GM12864 (cell line): ENCODE data around the gene TFCP2.
A peak's percentile ranks its signal among the peaks of the same experiment; 100 is the strongest.

Experiments used
- DNase-seq: peaks from one replicate; pipeline ENCODE4 v3.0.0-alpha.2; 2011; ENCODE audit warnings: low read depth
- H3K4me3 ChIP-seq: 2 replicates; pipeline ENCODE4 v1.5.1; 2011; ENCODE audit warnings: mild to moderate bottlenecking, low read depth, low read length, control low read depth
- TF ChIP-seq, protein P1 (sequence below): IDR thresholded peaks from 2 replicates; pipeline ENCODE4 v1.5.1; 2011; ENCODE audit warnings: low read depth, mild to moderate bottlenecking, moderate library complexity, low read length, control low read depth, inconsistent platforms; ENCODE audit errors: missing control alignments

TFCP2 gene

GRCh38 chr12:51065530-51065929, 107.4 kb downstream of the TFCP2 start:
- no peak for DNase-seq
- TF ChIP-seq, protein P1, sequence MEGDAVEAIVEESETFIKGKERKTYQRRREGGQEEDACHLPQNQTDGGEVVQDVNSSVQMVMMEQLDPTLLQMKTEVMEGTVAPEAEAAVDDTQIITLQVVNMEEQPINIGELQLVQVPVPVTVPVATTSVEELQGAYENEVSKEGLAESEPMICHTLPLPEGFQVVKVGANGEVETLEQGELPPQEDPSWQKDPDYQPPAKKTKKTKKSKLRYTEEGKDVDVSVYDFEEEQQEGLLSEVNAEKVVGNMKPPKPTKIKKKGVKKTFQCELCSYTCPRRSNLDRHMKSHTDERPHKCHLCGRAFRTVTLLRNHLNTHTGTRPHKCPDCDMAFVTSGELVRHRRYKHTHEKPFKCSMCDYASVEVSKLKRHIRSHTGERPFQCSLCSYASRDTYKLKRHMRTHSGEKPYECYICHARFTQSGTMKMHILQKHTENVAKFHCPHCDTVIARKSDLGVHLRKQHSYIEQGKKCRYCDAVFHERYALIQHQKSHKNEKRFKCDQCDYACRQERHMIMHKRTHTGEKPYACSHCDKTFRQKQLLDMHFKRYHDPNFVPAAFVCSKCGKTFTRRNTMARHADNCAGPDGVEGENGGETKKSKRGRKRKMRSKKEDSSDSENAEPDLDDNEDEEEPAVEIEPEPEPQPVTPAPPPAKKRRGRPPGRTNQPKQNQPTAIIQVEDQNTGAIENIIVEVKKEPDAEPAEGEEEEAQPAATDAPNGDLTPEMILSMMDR: no peak
- no peak overlapping the region for H3K4me3 ChIP-seq

- H3K4me3 ChIP-seq: no peak overlapping the region
- no peak for DNase-seq
- TF ChIP-seq, protein P1: no peak
Measured at GRCh38 chr12:51062631-51063397, 110.1 kb downstream of the TFCP2 start.

GRCh38 chr12:51059086-51059485, 113.8 kb downstream of the TFCP2 start:
- no peak for DNase-seq
- H3K4me3 ChIP-seq: no peak overlapping the region
- TF ChIP-seq, protein P1: no peak

- TF ChIP-seq, protein P1: no peak
- H3K4me3 ChIP-seq: no peak overlapping the region
- no peak for DNase-seq
Measured at GRCh38 chr12:51056242-51056641, 116.7 kb downstream of the TFCP2 start.

GRCh38 chr12:51055060-51055459, 117.9 kb downstream of the TFCP2 start:
- H3K4me3 ChIP-seq: no peak overlapping the region
- no peak for DNase-seq
- TF ChIP-seq, protein P1: no peak

GRCh38 chr12:51051787-51052186, 121.1 kb downstream of the TFCP2 start:
- no peak for DNase-seq
- TF ChIP-seq, protein P1: no peak
- H3K4me3 ChIP-seq: no peak overlapping the region

DNA sequence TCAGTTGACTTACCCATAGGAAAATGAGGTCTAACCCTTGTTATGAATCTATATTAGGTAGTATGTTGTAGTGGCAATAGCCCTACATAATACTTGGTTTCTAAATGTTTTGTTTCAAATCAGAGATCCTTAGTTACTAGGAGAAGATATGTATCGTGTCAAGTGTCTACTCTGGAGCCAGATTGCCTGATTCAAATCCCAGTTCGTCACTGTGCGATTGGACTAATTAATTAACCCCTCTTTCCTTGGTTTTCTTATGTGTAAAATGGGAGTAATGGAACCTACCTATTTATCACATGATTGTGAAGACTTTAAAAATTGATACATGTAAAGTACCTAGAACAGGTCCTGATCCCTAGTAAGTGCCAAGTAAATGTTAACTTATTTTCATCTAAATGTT, 123.4 kb downstream of the TFCP2 start:
- DNase-seq: no peak
- H3K4me3 ChIP-seq: peak overlapping the region; percentile 75
- TF ChIP-seq, protein P1: no peak
